Measurements from ENCODE around the gene SEL1L2. TPM values are rescaled to one million over a fixed set of nuclear protein-coding genes. Genes with fewer than 3 reads are reported as not detected.

The SEL1L2 gene
- total and polyA plus RNA-seq, 7 donors = 0.36 to 1.5 (median 0.80) TPM

DNA sequence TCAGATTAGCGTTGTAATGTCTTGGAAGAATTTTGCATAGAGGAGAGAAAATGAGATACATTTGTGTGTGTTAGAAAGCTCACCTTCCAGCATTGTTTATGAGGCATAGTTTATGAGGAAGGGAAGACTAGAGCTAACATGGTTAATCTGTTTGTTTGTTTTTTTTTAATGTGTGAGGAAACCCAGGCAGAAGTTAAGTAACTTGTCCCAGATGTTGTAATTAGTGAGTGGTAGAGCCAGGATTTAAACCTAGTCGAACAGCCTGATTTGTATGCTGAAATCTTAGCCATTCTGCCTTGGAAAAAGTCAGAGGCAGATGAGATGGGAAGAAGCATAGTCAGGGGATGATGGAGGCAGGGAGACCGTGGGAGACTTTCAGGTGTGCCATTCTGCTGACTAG is 176.5 kb downstream of the SEL1L2 start:
- Histone ChIP-seq H3K4me1 (peaks cover 5% of the 10 kb centered on the region), H3K4me3 (no peak overlapping the region), H3K27me3 (ENCODE audit: insufficient read depth in 3 of 3, low read length in 2 of 3) (no peaks in the 10 kb centered on the region), H3K9me3 (no peaks in the 10 kb centered on the region), H3K36me3 (ENCODE audit: insufficient read depth in 1 of 2, low read depth in 1 of 2) (peaks cover 21 to 100% of the 10 kb centered on the region in 2 donors), H3K27ac (no peak overlapping the region)
- WGBS, 3 donors = 38 to 52% (median 46%) methylated on average over 3 of the region's 3 CpGs
- intact Hi-C loops (cut with DNase I) = no loop called here
- ATAC-seq (no peak), DNase-seq (no peak)
- TF ChIP-seq, protein P1, sequence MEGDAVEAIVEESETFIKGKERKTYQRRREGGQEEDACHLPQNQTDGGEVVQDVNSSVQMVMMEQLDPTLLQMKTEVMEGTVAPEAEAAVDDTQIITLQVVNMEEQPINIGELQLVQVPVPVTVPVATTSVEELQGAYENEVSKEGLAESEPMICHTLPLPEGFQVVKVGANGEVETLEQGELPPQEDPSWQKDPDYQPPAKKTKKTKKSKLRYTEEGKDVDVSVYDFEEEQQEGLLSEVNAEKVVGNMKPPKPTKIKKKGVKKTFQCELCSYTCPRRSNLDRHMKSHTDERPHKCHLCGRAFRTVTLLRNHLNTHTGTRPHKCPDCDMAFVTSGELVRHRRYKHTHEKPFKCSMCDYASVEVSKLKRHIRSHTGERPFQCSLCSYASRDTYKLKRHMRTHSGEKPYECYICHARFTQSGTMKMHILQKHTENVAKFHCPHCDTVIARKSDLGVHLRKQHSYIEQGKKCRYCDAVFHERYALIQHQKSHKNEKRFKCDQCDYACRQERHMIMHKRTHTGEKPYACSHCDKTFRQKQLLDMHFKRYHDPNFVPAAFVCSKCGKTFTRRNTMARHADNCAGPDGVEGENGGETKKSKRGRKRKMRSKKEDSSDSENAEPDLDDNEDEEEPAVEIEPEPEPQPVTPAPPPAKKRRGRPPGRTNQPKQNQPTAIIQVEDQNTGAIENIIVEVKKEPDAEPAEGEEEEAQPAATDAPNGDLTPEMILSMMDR (IDR thresholded peaks at IDR 0.05) = no peak

DNA sequence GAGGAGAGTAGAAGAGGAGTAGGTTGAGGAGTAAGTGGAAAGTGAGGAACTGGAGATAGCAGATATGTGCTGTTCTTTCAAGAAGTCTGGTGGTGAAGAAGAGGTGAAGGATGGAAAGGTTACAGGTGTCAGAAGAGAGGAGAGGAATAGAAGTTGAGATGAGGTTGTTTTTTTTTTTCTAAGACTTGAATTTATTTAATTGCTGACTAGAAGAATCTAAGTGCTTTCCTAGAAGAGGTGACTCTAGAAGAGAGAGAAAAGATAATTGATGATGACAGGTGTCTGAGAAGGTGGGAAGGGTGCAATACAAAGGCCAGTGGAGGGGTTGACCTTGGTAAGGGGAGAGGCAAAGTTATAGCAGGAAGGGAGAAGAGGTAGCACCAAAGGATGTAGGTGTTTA is 180.0 kb downstream of the SEL1L2 start:
- Histone ChIP-seq H3K27ac (no peak overlapping the region), H3K9me3 (no peaks in the 10 kb centered on the region), H3K36me3 (ENCODE audit: insufficient read depth in 1 of 2, low read depth in 1 of 2) (peaks cover 22 to 100% of the 10 kb centered on the region in 2 donors), H3K4me1 (no peaks in the 10 kb centered on the region), H3K4me3 (no peak overlapping the region), H3K27me3 (ENCODE audit: insufficient read depth in 3 of 3, low read length in 2 of 3) (no peaks in the 10 kb centered on the region)
- TF ChIP-seq, protein P1 (IDR thresholded peaks at IDR 0.05) = no peak
- intact Hi-C loops (cut with DNase I) = no loop called here
- ATAC-seq = no peak
- no peak for DNase-seq

DNA sequence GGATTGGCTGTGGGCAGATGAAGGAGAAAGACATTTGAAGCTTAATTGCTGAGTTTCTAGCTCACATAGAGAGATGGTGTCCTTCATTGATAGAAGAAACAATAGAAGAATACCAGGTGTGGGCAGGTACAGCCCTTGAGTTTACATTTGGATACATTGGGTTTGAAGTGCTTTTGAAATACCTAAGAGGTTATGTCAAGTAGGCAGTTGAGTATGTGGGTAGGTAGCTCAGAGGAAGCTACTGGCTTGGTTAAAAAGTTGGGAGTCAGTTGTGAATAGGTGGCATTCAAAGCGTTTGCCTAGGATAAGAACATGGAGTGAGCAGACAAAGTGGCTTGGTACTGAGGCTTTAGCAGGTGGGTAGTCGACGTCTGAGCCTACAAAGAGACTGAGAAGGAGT is 180.6 kb downstream of the SEL1L2 start:
- no peak overlapping the region for H3K4me3 ChIP-seq
- no peaks in the 10 kb centered on the region for H3K9me3 ChIP-seq
- peaks cover 20 to 100% of the 10 kb centered on the region in 2 donors for H3K36me3 ChIP-seq (ENCODE audit: insufficient read depth in 1 of 2, low read depth in 1 of 2)
- H3K27ac ChIP-seq = no peak overlapping the region
- 93 to 96% (median 94%) methylated on average over 3 of the region's 3 CpGs for WGBS, 3 donors
- no peaks in the 10 kb centered on the region for H3K4me1 ChIP-seq
- TF ChIP-seq, protein P1 (IDR thresholded peaks at IDR 0.05) = no peak
- no peak for DNase-seq
- ATAC-seq = no peak
- no peaks in the 10 kb centered on the region for H3K27me3 ChIP-seq (ENCODE audit: insufficient read depth in 3 of 3, low read length in 2 of 3)
- intact Hi-C loops (cut with DNase I) = no loop called here

DNA sequence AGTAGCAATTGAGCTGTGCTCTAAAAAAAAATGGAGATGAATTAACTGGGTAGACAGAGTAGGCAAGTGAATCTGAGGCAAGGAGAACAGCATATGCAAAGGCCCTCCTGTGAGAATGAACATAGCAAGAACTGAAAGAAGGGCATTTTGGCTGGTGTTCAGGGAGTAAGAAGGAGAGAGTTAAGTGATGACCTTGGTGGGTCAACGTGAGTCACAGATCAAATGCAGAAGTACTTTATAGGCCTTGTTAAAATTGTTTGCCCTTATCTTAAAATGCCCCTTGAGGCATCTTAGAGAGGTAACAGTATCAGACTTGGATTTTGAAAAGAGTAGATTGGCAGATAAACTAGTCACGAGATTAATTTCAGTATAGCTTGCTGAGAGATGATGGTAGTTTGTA is 181.0 kb downstream of the SEL1L2 start:
- no peak overlapping the region for H3K27ac ChIP-seq
- intact Hi-C loops (cut with DNase I) = no loop called here
- no peak for ATAC-seq

More for the DNA sequence above, 181.0 kb downstream of the SEL1L2 start:
- Histone ChIP-seq H3K4me1 (no peaks in the 10 kb centered on the region), H3K36me3 (ENCODE audit: insufficient read depth in 1 of 2, low read depth in 1 of 2) (peaks cover 20 to 100% of the 10 kb centered on the region in 2 donors), H3K4me3 (no peak overlapping the region), H3K9me3 (no peaks in the 10 kb centered on the region), H3K27me3 (ENCODE audit: insufficient read depth in 3 of 3, low read length in 2 of 3) (no peaks in the 10 kb centered on the region)
- 89 to 93% (median 92%) methylated on average over 2 of the region's 2 CpGs for WGBS, 3 donors
- TF ChIP-seq, protein P1 (IDR thresholded peaks at IDR 0.05) = no peak
- no peak for DNase-seq

All from psoas muscle (tissue), 8 donors.